K562 (cell line): ENCODE results near the gene PDE9A. TPM values are rescaled to one million over a fixed set of nuclear protein-coding genes. Genes with fewer than 3 reads are reported as not detected.
A peak's percentile ranks its signal among the peaks of the same experiment; 100 is the strongest.

ENCODE experiments used
- ATAC-seq: fragments of 200-7000 bp; cut with Tn5 transposase; 3 replicates; pipeline ENCODE4 v1.9.1; 2020; ENCODE audit warnings: moderate library complexity
- BruUV-seq: library from RNA; stranded (reverse); fragments of 400-500 nt; replicated peaks from 2 replicates; lab custom pipeline; 2021; lab: Mats Ljungman, UMichigan
- CTCF ChIA-PET: fragments of 300-600 bp; formaldehyde crosslinking; extraction: SDS; loops from one replicate; lab custom pipeline; 2021; ENCODE audit warnings: low intra/inter-chr PET ratio; lab: Yijun Ruan, JAX
- POLR2A ChIA-PET: fragments of 300-600, 350-650 bp; sonication (Branson Sonifier 250); formaldehyde crosslinking; extraction: SDS; loops from one replicate; lab custom pipeline; 2021; ENCODE audit warnings: antibody characterized with exemption, inconsistent platforms; lab: Yijun Ruan, JAX
- DNase-seq, 4 experiments: peaks; one replicate each; pipeline versions ENCODE4 v3.0.0 to v3.0.0-alpha.2; 2011 to 2018; ENCODE audit warnings: low spot score in 3 of 4, mixed read lengths in 3 of 4; ENCODE audit errors: extremely low read depth in 1 of 4
- FAIRE-seq: peaks from 2 replicates; lab custom pipeline; 2011; peaks lifted over from hg19 to GRCh38; lab: Jason Lieb, UNC
- H2AFZ ChIP-seq: 2 replicates; pipeline ENCODE4 v1.6.0; 2011; ENCODE audit warnings: low read depth, low read length, control low read depth, inconsistent platforms
- H3K27ac ChIP-seq: fragments of 200-600 bp; 3 replicates; pipeline ENCODE4 v1.8.0; 2011; ENCODE audit warnings: low read depth, mild to moderate bottlenecking, control low read depth, inconsistent platforms, low read length, moderate library complexity, mixed read lengths; ENCODE audit errors: extremely low read depth
- H3K27me3 ChIP-seq, 2 experiments: fragments of 300-600 bp in 1 of 2; 2 replicates in 1 of 2; 3 replicates in 1 of 2; pipeline versions ENCODE4 v1.6.0 to v1.8.0; 2011; ENCODE audit warnings: inconsistent platforms in 2 of 2, low read length in 2 of 2, mild to moderate bottlenecking in 1 of 2, mixed read lengths in 1 of 2, moderate library complexity in 1 of 2; ENCODE audit not compliant: control insufficient read depth in 2 of 2, insufficient read depth in 2 of 2
- H3K36me3 ChIP-seq: fragments of 300-600 bp; 3 replicates; pipeline ENCODE4 v1.8.0; 2011; ENCODE audit warnings: mild to moderate bottlenecking, low read length, inconsistent platforms; ENCODE audit not compliant: control insufficient read depth, insufficient read depth
- H3K4me1 ChIP-seq, 2 experiments: fragments of 200-600 bp in 1 of 2; replicated peaks in 1 of 2; 2 replicates in 1 of 2; 3 replicates in 1 of 2; pipeline versions ENCODE4 v1.5.1 to v1.8.0; 2011; ENCODE audit warnings: inconsistent platforms in 2 of 2, low read length in 2 of 2, mild to moderate bottlenecking in 1 of 2, mixed read lengths in 1 of 2, moderate library complexity in 1 of 2; ENCODE audit not compliant: control insufficient read depth in 2 of 2, insufficient read depth in 2 of 2
- H3K4me2 ChIP-seq: 2 replicates; pipeline ENCODE4 v1.6.1; 2011; ENCODE audit warnings: low read length, control low read depth, inconsistent platforms, mixed read lengths; ENCODE audit not compliant: insufficient read depth
- H3K4me3 ChIP-seq: fragments of 200-600 bp; sonication (generic), shearing (Covaris generic); 2 replicates; pipeline ENCODE4 v1.5.1; 2016; ENCODE audit warnings: control low read depth, inconsistent platforms
- H3K79me2 ChIP-seq: fragments of 200-600 bp; 3 replicates; pipeline ENCODE4 v1.8.0; 2011; ENCODE audit warnings: low read length, inconsistent platforms; ENCODE audit not compliant: control insufficient read depth, insufficient read depth
- H3K9ac ChIP-seq, 2 experiments: 2 replicates each; pipeline versions ENCODE4 v1.6.0 to v1.6.1; 2011; ENCODE audit warnings: low read depth in 2 of 2, low read length in 2 of 2, control low read depth in 1 of 2, inconsistent platforms in 1 of 2, mild to moderate bottlenecking in 1 of 2, mixed read lengths in 1 of 2; ENCODE audit not compliant: insufficient read depth in 1 of 2
- H3K9me1 ChIP-seq: one replicate; pipeline ENCODE4 v1.6.0; 2011; ENCODE audit warnings: inconsistent platforms, mild to moderate bottlenecking, low read length, moderate library complexity; ENCODE audit not compliant: control insufficient read depth, insufficient read depth
- H3K9me3 ChIP-seq: replicated peaks from 2 replicates; pipeline ENCODE4 v1.5.1; 2011; ENCODE audit warnings: low read depth, low read length, inconsistent platforms; ENCODE audit not compliant: control insufficient read depth, insufficient read depth
- H4K20me1 ChIP-seq: replicated peaks from 2 replicates; pipeline ENCODE4 v1.6.1; 2011; ENCODE audit warnings: low read length, inconsistent platforms, mixed read lengths; ENCODE audit not compliant: control insufficient read depth, insufficient read depth
- CEBPB ChIP-seq: fragments of 450-650 bp; IDR thresholded peaks from 2 replicates; pipeline ENCODE4 v1.6.1; 2016; ENCODE audit warnings: missing genetic modification characterization, missing compliant biosample characterization
- FOXA1 ChIP-seq: fragments of 450-650 bp; IDR thresholded peaks from 2 replicates; pipeline ENCODE4 v1.6.1; 2016; ENCODE audit warnings: mild to moderate bottlenecking, borderline replicate concordance
- HOXB6 ChIP-seq: fragments of 250-450 bp; sonication (Bioruptor Pico); IDR thresholded peaks from 2 replicates; pipeline ENCODE4 v1.5.1; 2022; ENCODE audit warnings: mild to moderate bottlenecking, borderline replicate concordance
- PPARD ChIP-seq: fragments of 250-450 bp; sonication (Bioruptor Pico); IDR thresholded peaks from 2 replicates; pipeline ENCODE4 v1.8.0; 2022; ENCODE audit warnings: inconsistent platforms, mild to moderate bottlenecking, moderate library complexity
- TBL1XR1 ChIP-seq, 2 experiments: IDR thresholded peaks; 2 replicates each; pipeline ENCODE4 v1.6.1; 2012; ENCODE audit warnings: improper control_type of control experiment in 2 of 2, low read length in 2 of 2, mild to moderate bottlenecking in 1 of 2
- ZNF395 ChIP-seq: fragments of 200-800 bp; sonication (Bioruptor generic); IDR thresholded peaks from 2 replicates; pipeline ENCODE4 v1.6.1; 2017; ENCODE audit warnings: missing genetic modification characterization, missing compliant biosample characterization
- WGBS: fragments of 100-300 bp; shearing (Covaris generic); methylation state at CpG from one replicate; pipeline ENCODE4 v1.1.6; 2016; ENCODE audit warnings: low coverage, mixed read lengths; ENCODE audit not compliant: insufficient coverage; ENCODE audit errors: missing lambda C conversion rate; 5-methylcytosine and 5-hydroxymethylcytosine counted together
- in situ Hi-C: fragments of 300-500 bp; cut with MboI; formaldehyde crosslinking; loops from 4 replicates; pipeline ENCODE4 v1.15.0; 2018; ENCODE audit warnings: inconsistent platforms, mixed read lengths
- intact Hi-C: fragments of 100-400 bp; cut with micrococcal nuclease; formaldehyde crosslinking; loops from 2 replicates; pipeline ENCODE4 v1.14.2; 2022
- polyA plus RNA-seq, 8 experiments: library from polyadenylated mRNA; depleted of rRNA in 4 of 8; stranded (reverse) in 5 of 8; unstranded in 3 of 8; fragments of >200 nt; fragmentation: Nextera tagmentation in 2 of 8; fragmentation: Illumina TruSeq in 1 of 8; extraction: Ambion mirVana in 2 of 8; extraction: Trizol in 1 of 8; gene quantifications; 2 replicates each; pipeline versions ENCODE4 v1.2.1 to v1.2.3, GENCODE V29; 2011 to 2014; ENCODE audit warnings: inconsistent platforms in 1 of 8, missing spikeins in 1 of 8
- total RNA-seq, 7 experiments: library from RNA; depleted of rRNA in 6 of 7; stranded (reverse); fragments of >200 nt in 6 of 7; fragmentation: Illumina TruSeq in 2 of 7; extraction: Trizol in 2 of 7; gene quantifications; 2 replicates each; pipeline versions ENCODE4 v1.2.1 to v1.2.3, GENCODE V29; 2011 to 2021; ENCODE audit warnings: low replicate concordance in 1 of 7
- TF ChIP-seq, protein P1 (sequence below): IDR thresholded peaks from 3 replicates; pipeline ENCODE4 v1.6.1; 2011; ENCODE audit warnings: borderline replicate concordance, mild to moderate bottlenecking, moderate library complexity; ENCODE audit not compliant: insufficient read length; ENCODE audit errors: extremely low read depth

Gene PDE9A
- total and polyA plus RNA-seq, 9 of the 15 experiments (the other 6 are each of a cell fraction or from before 2014, with no cell fraction given): 0.07 to 0.27 TPM; not detected in 7

DNA sequence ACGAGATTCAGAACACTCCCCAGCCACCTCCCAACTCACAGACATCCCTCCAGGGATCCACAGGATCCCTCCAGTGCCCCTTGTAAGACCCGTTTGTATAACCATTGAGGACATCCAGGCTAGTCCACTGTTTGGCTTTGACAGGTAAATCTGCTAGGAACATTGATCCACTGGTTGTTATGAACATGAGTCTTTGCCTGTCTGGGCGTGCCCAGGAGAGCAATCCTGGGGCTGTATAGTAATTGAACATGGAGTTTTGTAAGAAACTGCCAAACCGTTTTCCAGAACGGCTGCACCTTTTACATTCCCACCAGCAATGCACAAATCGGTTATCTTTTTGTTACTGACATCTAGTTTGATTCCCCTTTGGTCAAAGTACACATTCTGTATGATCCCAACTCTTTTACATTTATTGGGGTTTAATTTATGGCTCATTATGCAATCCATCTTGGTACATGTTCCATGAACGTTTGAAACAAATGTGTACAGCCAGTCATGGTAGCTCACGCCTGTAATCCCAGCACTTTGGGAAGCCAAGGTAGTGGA is 137.2 kb downstream of the PDE9A start:
- Histone ChIP-seq H3K9me3 (peaks cover 2% of the 10 kb centered on the region; the same call in 1 of the 2 replicates), H4K20me1 (no peaks in the 10 kb centered on the region), H2AFZ (no peak overlapping the region), H3K4me1 (no peaks in the 10 kb centered on the region), H3K9me1 (no peaks in the 10 kb centered on the region), H3K4me2 (no peak overlapping the region), H3K9ac (no peak overlapping the region), H3K27me3 (peaks cover 43 to 60% of the 10 kb centered on the region in 2 experiments; a peak in 4 of 5 replicates), H3K4me3 (no peak overlapping the region), H3K27ac (no peak overlapping the region), H3K79me2 (no peaks in the 10 kb centered on the region), H3K36me3 (no peaks in the 10 kb centered on the region)
- TF ChIP-seq CEBPB (no peak), TBL1XR1 (IDR thresholded peaks at IDR 0.05; ENCODE audit: low read length in 2 of 2) (no peak), HOXB6 (CRISPR knock-in tag) (no peak), ZNF395 (no peak), PPARD (CRISPR knock-in tag) (no peak), FOXA1 (no peak)
- TF ChIP-seq, protein P1, sequence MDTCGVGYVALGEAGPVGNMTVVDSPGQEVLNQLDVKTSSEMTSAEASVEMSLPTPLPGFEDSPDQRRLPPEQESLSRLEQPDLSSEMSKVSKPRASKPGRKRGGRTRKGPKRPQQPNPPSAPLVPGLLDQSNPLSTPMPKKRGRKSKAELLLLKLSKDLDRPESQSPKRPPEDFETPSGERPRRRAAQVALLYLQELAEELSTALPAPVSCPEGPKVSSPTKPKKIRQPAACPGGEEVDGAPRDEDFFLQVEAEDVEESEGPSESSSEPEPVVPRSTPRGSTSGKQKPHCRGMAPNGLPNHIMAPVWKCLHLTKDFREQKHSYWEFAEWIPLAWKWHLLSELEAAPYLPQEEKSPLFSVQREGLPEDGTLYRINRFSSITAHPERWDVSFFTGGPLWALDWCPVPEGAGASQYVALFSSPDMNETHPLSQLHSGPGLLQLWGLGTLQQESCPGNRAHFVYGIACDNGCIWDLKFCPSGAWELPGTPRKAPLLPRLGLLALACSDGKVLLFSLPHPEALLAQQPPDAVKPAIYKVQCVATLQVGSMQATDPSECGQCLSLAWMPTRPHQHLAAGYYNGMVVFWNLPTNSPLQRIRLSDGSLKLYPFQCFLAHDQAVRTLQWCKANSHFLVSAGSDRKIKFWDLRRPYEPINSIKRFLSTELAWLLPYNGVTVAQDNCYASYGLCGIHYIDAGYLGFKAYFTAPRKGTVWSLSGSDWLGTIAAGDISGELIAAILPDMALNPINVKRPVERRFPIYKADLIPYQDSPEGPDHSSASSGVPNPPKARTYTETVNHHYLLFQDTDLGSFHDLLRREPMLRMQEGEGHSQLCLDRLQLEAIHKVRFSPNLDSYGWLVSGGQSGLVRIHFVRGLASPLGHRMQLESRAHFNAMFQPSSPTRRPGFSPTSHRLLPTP: no peak
- 1% methylated on average over 8 of the region's 8 CpGs for WGBS
- POLR2A ChIA-PET: no interaction called here
- CTCF ChIA-PET: no interaction called here
- no peak for ATAC-seq
- intact Hi-C loops (no loop called here), in situ Hi-C loops (no loop called here)
- no TSS peak for BruUV-seq
- no peak for FAIRE-seq
- DNase-seq: peak in 2 of 4 experiments; percentile 5 to 7
